GM23248 (cell line): ENCODE results near the gene REPIN1. TPM values are rescaled to one million over a fixed set of nuclear protein-coding genes. Genes with fewer than 3 reads are reported as not detected.

Source experiments
- DNase-seq: peaks from one replicate; pipeline ENCODE4 v3.0.0-alpha.2; 2015
- H2AFZ ChIP-seq: fragments of 200-600 bp; sonication (generic); 2 replicates; pipeline ENCODE4 v1.6.1; 2016; ENCODE audit warnings: antibody characterized with exemption
- H3F3A ChIP-seq: fragments of 200-600 bp; sonication (generic); 2 replicates; pipeline ENCODE4 v1.6.1; 2016; ENCODE audit warnings: mild to moderate bottlenecking, antibody characterized with exemption, mixed run types; ENCODE audit not compliant: insufficient read depth
- H3K27ac ChIP-seq: fragments of 200-600 bp; sonication (generic); 2 replicates; pipeline ENCODE4 v1.5.1; 2016; ENCODE audit warnings: mild to moderate bottlenecking
- H3K27me3 ChIP-seq: fragments of 200-600 bp; sonication (generic); replicated peaks from 2 replicates; pipeline ENCODE4 v1.6.1; 2016; ENCODE audit warnings: mild to moderate bottlenecking; ENCODE audit not compliant: insufficient read depth
- H3K36me3 ChIP-seq: fragments of 200-600 bp; sonication (generic); 2 replicates; pipeline ENCODE4 v1.6.1; 2016; ENCODE audit warnings: low read depth, mild to moderate bottlenecking
- H3K4me1 ChIP-seq: fragments of 200-600 bp; sonication (generic); 2 replicates; pipeline ENCODE4 v1.6.1; 2016; ENCODE audit warnings: mild to moderate bottlenecking; ENCODE audit not compliant: insufficient read depth
- H3K4me2 ChIP-seq: fragments of 200-600 bp; sonication (generic); one replicate; pipeline ENCODE4 v1.6.1; 2016; ENCODE audit warnings: mild to moderate bottlenecking; ENCODE audit not compliant: unreplicated experiment
- H3K4me3 ChIP-seq: fragments of 200-600 bp; sonication (generic); 2 replicates; pipeline ENCODE4 v1.5.1; 2016; ENCODE audit warnings: mild to moderate bottlenecking
- H3K79me2 ChIP-seq: fragments of 200-600 bp; sonication (generic); 2 replicates; pipeline ENCODE4 v1.6.1; 2016; ENCODE audit warnings: mild to moderate bottlenecking; ENCODE audit not compliant: insufficient read depth
- H3K9ac ChIP-seq: fragments of 200-600 bp; sonication (generic); 2 replicates; pipeline ENCODE4 v1.6.1; 2016; ENCODE audit warnings: mild to moderate bottlenecking
- H3K9me2 ChIP-seq: fragments of 200-600 bp; sonication (generic); 2 replicates; pipeline ENCODE4 v1.6.1; 2016; ENCODE audit warnings: mixed run types, mild to moderate bottlenecking, moderate library complexity; ENCODE audit not compliant: insufficient read depth
- H3K9me3 ChIP-seq: fragments of 200-600 bp; sonication (generic); one replicate; pipeline ENCODE4 v1.6.1; 2017; ENCODE audit warnings: low read depth
- H4K20me1 ChIP-seq: fragments of 200-600 bp; sonication (generic); 2 replicates; pipeline ENCODE4 v1.6.0; 2016; ENCODE audit not compliant: insufficient read depth
- EZH2 ChIP-seq: fragments of 200-600 bp; sonication (generic); IDR thresholded peaks from 2 replicates; pipeline ENCODE4 v1.6.1; 2018; ENCODE audit warnings: antibody characterized with exemption, mild to moderate bottlenecking; ENCODE audit not compliant: insufficient read depth, poor library complexity, severe bottlenecking
- EZH2phosphoT487 ChIP-seq: fragments of 200-600 bp; sonication (generic); IDR thresholded peaks from 2 replicates; pipeline ENCODE4 v1.6.1; 2018; ENCODE audit warnings: antibody characterized with exemption, moderate library complexity, mild to moderate bottlenecking, low read depth; ENCODE audit not compliant: insufficient read depth
- WGBS, 2 experiments: methylation state at CpG; one replicate each; pipeline ENCODE4 v1.1.6; 2015 to 2017; ENCODE audit warnings: low lambda C conversion rate in 2 of 2, low coverage in 1 of 2; ENCODE audit errors: missing lambda C conversion rate in 2 of 2; 5-methylcytosine and 5-hydroxymethylcytosine counted together
- in situ Hi-C: fragments of 300-500 bp; cut with MboI; formaldehyde crosslinking; loops from 2 replicates; pipeline ENCODE4 v1.15.0; 2020
- polyA plus RNA-seq: library from polyadenylated mRNA; unstranded; fragments of >200 nt; fragmentation: Nextera tagmentation; extraction: Ambion mirVana; gene quantifications from 2 replicates; pipeline ENCODE4 v1.2.1, GENCODE V29; 2016
- total RNA-seq: library from RNA; depleted of rRNA; stranded (reverse); fragments of >200 nt; shearing (Covaris generic); gene quantifications from 2 replicates; pipeline ENCODE4 v1.2.3, GENCODE V29; 2014

Gene REPIN1
- total and polyA plus RNA-seq, 2 experiments from 2014 or later = 17.3 to 48.1 TPM

DNA sequence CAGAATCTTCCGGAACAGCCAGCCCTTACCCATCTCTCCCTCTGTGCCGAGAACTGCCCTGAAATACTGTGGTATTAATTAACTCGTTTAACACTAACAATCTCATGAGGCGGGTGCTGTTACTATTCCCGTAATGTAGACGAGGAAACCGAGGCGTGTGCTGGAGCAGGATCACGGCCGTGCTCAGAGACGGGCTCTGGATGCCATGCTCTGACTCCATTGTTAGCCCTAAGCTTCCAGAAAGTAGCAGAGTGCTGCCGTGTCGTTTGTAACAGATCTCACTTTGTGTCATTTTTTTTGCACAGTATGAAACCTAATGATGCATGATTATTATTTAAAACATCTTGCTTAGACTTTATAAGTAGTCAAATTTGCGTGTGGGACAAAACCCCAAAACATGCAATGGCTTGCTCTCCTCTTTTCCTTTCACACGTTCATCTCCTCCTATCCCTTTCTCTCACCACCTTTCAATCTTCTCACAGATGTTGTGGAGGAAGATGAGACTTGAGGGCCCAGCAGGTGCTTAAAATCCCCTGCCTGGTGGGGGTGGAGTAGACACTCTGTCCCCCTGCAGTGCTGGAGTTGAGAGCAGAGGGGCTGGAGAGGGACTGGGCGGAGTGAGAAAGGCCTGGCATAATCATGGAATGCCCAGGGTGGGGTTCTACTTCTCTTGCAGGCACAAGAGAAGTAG, 44.8 kb upstream of the REPIN1 start:
- Histone ChIP-seq H3K9ac (no peak overlapping the region), H4K20me1 (no peaks in the 10 kb centered on the region), H3K79me2 (no peaks in the 10 kb centered on the region), H3F3A (no peaks in the 10 kb centered on the region), H3K27ac (no peak overlapping the region), H3K4me2 (no peak overlapping the region), H3K9me3 (no peaks in the 10 kb centered on the region), H3K9me2 (no peaks in the 10 kb centered on the region), H3K27me3 (0 out of 2 replicates have a peak, but pooled peaks cover 9% of the 10 kb centered on the region), H3K4me3 (no peak overlapping the region), H2AFZ (peak overlapping the region; percentile 46; the same call in 1 of the 2 replicates), H3K4me1 (no peaks in the 10 kb centered on the region), H3K36me3 (no peaks in the 10 kb centered on the region)
- WGBS, 2 experiments = 19 to 20% methylated on average over 16 of the region's 16 CpGs
- DNase-seq = no peak
- TF ChIP-seq EZH2phosphoT487 (no peak), EZH2 (no peak)
- in situ Hi-C loops = no loop called here

GRCh38 chr7:150324373-150324961, 44.2 kb upstream of the REPIN1 start:
- no peaks in the 10 kb centered on the region for H3K9me3 ChIP-seq
- no peak overlapping the region for H2AFZ ChIP-seq
- H3F3A ChIP-seq = no peaks in the 10 kb centered on the region
- H3K4me2 ChIP-seq = no peak overlapping the region
- H3K4me1 ChIP-seq = no peaks in the 10 kb centered on the region
- 71 to 80% methylated on average over 12 of the region's 12 CpGs for WGBS, 2 experiments
- H4K20me1 ChIP-seq = no peaks in the 10 kb centered on the region
- TF ChIP-seq EZH2phosphoT487 (no peak), EZH2 (no peak)
- no peak overlapping the region for H3K9ac ChIP-seq
- H3K4me3 ChIP-seq = no peak overlapping the region
- no peaks in the 10 kb centered on the region for H3K9me2 ChIP-seq
- no peaks in the 10 kb centered on the region for H3K36me3 ChIP-seq
- DNase-seq = no peak
- H3K79me2 ChIP-seq = no peaks in the 10 kb centered on the region
- in situ Hi-C loops = no loop called here
- H3K27ac ChIP-seq = no peak overlapping the region
- H3K27me3 ChIP-seq = 0 out of 2 replicates have a peak, but pooled peaks cover 9% of the 10 kb centered on the region

DNA sequence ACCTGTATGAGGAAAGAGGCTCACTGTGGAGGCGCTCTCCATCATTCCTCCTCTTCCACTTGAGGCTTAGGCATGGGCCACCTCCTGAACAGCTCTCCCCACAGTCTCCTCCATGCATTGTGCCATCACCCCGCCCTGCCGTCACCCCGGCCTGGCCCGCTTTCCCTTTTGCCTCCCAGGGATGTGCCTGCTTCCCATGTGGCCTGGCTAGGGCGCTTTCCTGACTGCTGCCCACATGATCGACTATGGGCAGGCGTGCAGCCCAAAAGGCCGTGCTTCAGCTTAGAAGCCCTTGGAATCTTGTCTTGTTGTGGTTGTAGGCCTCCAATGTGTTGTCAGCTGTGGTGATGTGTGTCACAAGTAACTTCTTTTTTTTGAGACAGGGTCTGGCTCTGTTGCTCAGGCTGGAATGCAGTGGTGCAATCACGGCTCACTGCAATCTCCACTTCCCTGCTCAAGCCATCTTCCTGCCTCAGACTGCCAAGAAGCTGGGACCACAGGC, 43.5 kb upstream of the REPIN1 start:
- H3K4me1 ChIP-seq = no peaks in the 10 kb centered on the region
- H3K27ac ChIP-seq = no peak overlapping the region
- H4K20me1 ChIP-seq = no peaks in the 10 kb centered on the region
- WGBS, 2 experiments = 64 to 69% methylated on average over 10 of the region's 10 CpGs
- TF ChIP-seq EZH2phosphoT487 (no peak), EZH2 (no peak)
- no peak for DNase-seq
- no peaks in the 10 kb centered on the region for H3F3A ChIP-seq
- H3K79me2 ChIP-seq = no peaks in the 10 kb centered on the region
- H3K36me3 ChIP-seq = no peaks in the 10 kb centered on the region
- no peaks in the 10 kb centered on the region for H3K9me2 ChIP-seq
- H3K4me2 ChIP-seq = no peak overlapping the region
- no peaks in the 10 kb centered on the region for H3K9me3 ChIP-seq
- no peak overlapping the region for H2AFZ ChIP-seq
- 0 out of 2 replicates have a peak, but pooled peaks cover 9% of the 10 kb centered on the region for H3K27me3 ChIP-seq
- in situ Hi-C loops = no loop called here
- H3K4me3 ChIP-seq = no peak overlapping the region
- H3K9ac ChIP-seq = no peak overlapping the region

DNA sequence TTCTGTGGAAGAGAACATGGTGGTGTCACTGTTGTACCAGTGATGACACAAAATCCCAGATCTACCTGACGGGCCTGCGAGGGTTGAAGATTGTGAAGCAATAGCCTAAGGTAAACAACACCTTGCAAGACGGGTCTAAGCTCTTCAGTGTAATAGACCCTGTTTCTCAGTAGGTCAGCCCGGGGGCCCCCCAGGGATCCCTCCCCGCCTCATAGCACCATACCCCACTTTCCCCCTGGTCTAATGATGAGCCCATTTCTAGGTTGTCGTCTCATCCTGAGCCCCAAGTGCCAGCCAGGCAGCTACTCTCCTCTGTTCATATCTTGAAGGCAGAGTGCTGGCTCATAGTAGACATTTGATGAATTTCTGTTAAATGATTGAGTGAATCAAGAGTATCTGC, 42.7 kb upstream of the REPIN1 start:
- no peak for DNase-seq
- H3K27me3 ChIP-seq = peaks cover 9% of the 10 kb centered on the region; the same call in 1 of the 2 replicates
- H3K9ac ChIP-seq = no peak overlapping the region
- H4K20me1 ChIP-seq = no peaks in the 10 kb centered on the region
- H3K9me2 ChIP-seq = no peaks in the 10 kb centered on the region
- H3K27ac ChIP-seq = no peak overlapping the region
- in situ Hi-C loops = no loop called here
- H3K79me2 ChIP-seq = no peaks in the 10 kb centered on the region
- no peaks in the 10 kb centered on the region for H3K36me3 ChIP-seq
- WGBS, 2 experiments = 68 to 73% methylated on average over 6 of the region's 6 CpGs
- H3F3A ChIP-seq = no peaks in the 10 kb centered on the region
- no peaks in the 10 kb centered on the region for H3K9me3 ChIP-seq
- H2AFZ ChIP-seq = no peak overlapping the region
- H3K4me2 ChIP-seq = no peak overlapping the region
- no peak for TF ChIP-seq EZH2phosphoT487
- no peak for TF ChIP-seq EZH2
- H3K4me3 ChIP-seq = no peak overlapping the region
- no peaks in the 10 kb centered on the region for H3K4me1 ChIP-seq
